MM.1S (cell line): ENCODE data around the gene TP53BP2.

ENCODE experiments used
- DNase-seq: peaks from one replicate; pipeline ENCODE4 v3.0.0-alpha.2; 2015
- H2AFZ ChIP-seq: fragments of 300-600 bp; sonication (generic); 2 replicates; pipeline ENCODE4 v1.6.0; 2016; ENCODE audit warnings: antibody characterized with exemption, low read length
- H3F3A ChIP-seq: fragments of 300-600 bp; sonication (generic); 2 replicates; pipeline ENCODE4 v1.6.1; 2016; ENCODE audit warnings: mild to moderate bottlenecking, antibody characterized with exemption, low read length, moderate library complexity, mixed read lengths; ENCODE audit not compliant: insufficient read depth
- H3K27ac ChIP-seq: fragments of 300-600 bp; sonication (generic); 2 replicates; pipeline ENCODE4 v1.5.1; 2016; ENCODE audit warnings: mild to moderate bottlenecking, low read length
- H3K27me3 ChIP-seq: fragments of 300-600 bp; sonication (generic); replicated peaks from 2 replicates; pipeline ENCODE4 v1.6.0; 2016; ENCODE audit warnings: low read length; ENCODE audit not compliant: insufficient read depth
- H3K36me3 ChIP-seq: fragments of 300-600 bp; sonication (generic); replicated peaks from 2 replicates; pipeline ENCODE4 v1.6.1; 2016; ENCODE audit warnings: mild to moderate bottlenecking, low read length, mixed read lengths; ENCODE audit not compliant: insufficient read depth
- H3K4me1 ChIP-seq: fragments of 300-600 bp; sonication (generic); 2 replicates; pipeline ENCODE4 v1.6.1; 2016; ENCODE audit warnings: low read length, mixed read lengths
- H3K4me2 ChIP-seq: fragments of 300-600 bp; sonication (generic); 2 replicates; pipeline ENCODE4 v1.6.0; 2016; ENCODE audit warnings: low read depth, low read length
- H3K4me3 ChIP-seq: fragments of 300-600 bp; sonication (generic); 2 replicates; pipeline ENCODE4 v1.5.1; 2016; ENCODE audit warnings: low read length, mixed read lengths
- H3K79me2 ChIP-seq: fragments of 300-600 bp; sonication (generic); 2 replicates; pipeline ENCODE4 v1.6.1; 2016; ENCODE audit warnings: mixed run types, low read length, mixed read lengths
- H3K9ac ChIP-seq: fragments of 300-600 bp; sonication (generic); 2 replicates; pipeline ENCODE4 v1.6.1; 2016; ENCODE audit warnings: low read length, mixed read lengths
- H3K9me2 ChIP-seq: fragments of 300-600 bp; sonication (generic); replicated peaks from 2 replicates; pipeline ENCODE4 v1.6.1; 2016; ENCODE audit warnings: mild to moderate bottlenecking, low read length, mixed read lengths; ENCODE audit not compliant: insufficient read depth
- H3K9me3 ChIP-seq: fragments of 300-600 bp; sonication (generic); replicated peaks from 2 replicates; pipeline ENCODE4 v1.6.1; 2016; ENCODE audit warnings: mild to moderate bottlenecking, low read length, mixed read lengths; ENCODE audit not compliant: insufficient read depth
- H4K20me1 ChIP-seq: fragments of 300-600 bp; sonication (generic); 2 replicates; pipeline ENCODE4 v1.6.1; 2016; ENCODE audit warnings: mild to moderate bottlenecking, low read length, moderate library complexity, mixed read lengths; ENCODE audit not compliant: insufficient read depth
- CTCF ChIP-seq: fragments of 300-600 bp; sonication (generic); IDR thresholded peaks from 2 replicates; pipeline ENCODE4 v1.5.1; 2016; ENCODE audit warnings: antibody characterized with exemption, low read length, mixed read lengths
- EZH2 ChIP-seq: fragments of 300-600 bp; sonication (generic); optimal IDR thresholded peaks from 2 replicates; pipeline ENCODE3; 2017; ENCODE audit warnings: low read depth, mild to moderate bottlenecking, antibody characterized with exemption, low read length, mixed read lengths
- EZH2phosphoT487 ChIP-seq: fragments of 300-600 bp; sonication (generic); IDR thresholded peaks from 2 replicates; pipeline ENCODE4 v1.6.1; 2018; ENCODE audit warnings: antibody characterized with exemption, low read length

Gene TP53BP2

GRCh38 chr1:223815020-223815853 lies 30.5 kb downstream of the TP53BP2 start:
- H3K4me1 ChIP-seq, result no peaks in the 10 kb centered on the region
- H3K27ac ChIP-seq, result no peak overlapping the region
- H3K4me2 ChIP-seq, result no peak overlapping the region
- DNase-seq, result no peak
- no peak overlapping the region for H3K9ac ChIP-seq
- no peaks in the 10 kb centered on the region for H3K9me3 ChIP-seq
- H3K36me3 ChIP-seq, result no peaks in the 10 kb centered on the region
- no peaks in the 10 kb centered on the region for H3K9me2 ChIP-seq
- H3F3A ChIP-seq, result no peaks in the 10 kb centered on the region
- no peaks in the 10 kb centered on the region for H4K20me1 ChIP-seq
- H2AFZ ChIP-seq, result no peak overlapping the region
- H3K27me3 ChIP-seq, result no peaks in the 10 kb centered on the region
- H3K79me2 ChIP-seq, result no peaks in the 10 kb centered on the region
- H3K4me3 ChIP-seq, result no peak overlapping the region
- no peak for TF ChIP-seq EZH2
- TF ChIP-seq EZH2phosphoT487, result no peak
- TF ChIP-seq CTCF, result no peak

- no peak for DNase-seq
- Histone ChIP-seq H4K20me1 (no peaks in the 10 kb centered on the region), H3K9me3 (no peaks in the 10 kb centered on the region), H3K79me2 (no peaks in the 10 kb centered on the region), H3K9me2 (no peaks in the 10 kb centered on the region), H3K36me3 (no peaks in the 10 kb centered on the region), H3K4me3 (no peak overlapping the region), H3K9ac (no peak overlapping the region), H2AFZ (no peak overlapping the region), H3F3A (no peaks in the 10 kb centered on the region), H3K27ac (no peak overlapping the region), H3K4me2 (no peak overlapping the region), H3K4me1 (no peaks in the 10 kb centered on the region), H3K27me3 (no peaks in the 10 kb centered on the region)
- TF ChIP-seq EZH2phosphoT487 (no peak), CTCF (no peak), EZH2 (no peak)
Measured at GRCh38 chr1:223813645-223814044, 32.1 kb downstream of the TP53BP2 start.

GRCh38 chr1:223811634-223812101 lies 34.1 kb downstream of the TP53BP2 start:
- Histone ChIP-seq H4K20me1 (no peaks in the 10 kb centered on the region), H3K4me1 (no peaks in the 10 kb centered on the region), H3K4me3 (no peak overlapping the region), H3K27ac (no peak overlapping the region), H2AFZ (no peak overlapping the region), H3K4me2 (no peak overlapping the region), H3K9ac (no peak overlapping the region), H3K27me3 (no peaks in the 10 kb centered on the region), H3K9me2 (no peaks in the 10 kb centered on the region), H3K79me2 (no peaks in the 10 kb centered on the region), H3K36me3 (no peaks in the 10 kb centered on the region), H3K9me3 (no peaks in the 10 kb centered on the region), H3F3A (no peaks in the 10 kb centered on the region)
- peak; percentile 66 for TF ChIP-seq CTCF
- no peak for TF ChIP-seq EZH2phosphoT487
- DNase-seq, result peak; percentile 48
